ENCODE measurements around the gene WDR33.
"Not testable (repeated sequence)": the region's sequence is repeated elsewhere in the genome, so short reads cannot be mapped to it uniquely, and the experiment has no call there.

WDR33 gene

GRCh38 chr2:127759931-127760330 is 51.0 kb downstream of the WDR33 start:
- DNase-seq: no peak

DNA sequence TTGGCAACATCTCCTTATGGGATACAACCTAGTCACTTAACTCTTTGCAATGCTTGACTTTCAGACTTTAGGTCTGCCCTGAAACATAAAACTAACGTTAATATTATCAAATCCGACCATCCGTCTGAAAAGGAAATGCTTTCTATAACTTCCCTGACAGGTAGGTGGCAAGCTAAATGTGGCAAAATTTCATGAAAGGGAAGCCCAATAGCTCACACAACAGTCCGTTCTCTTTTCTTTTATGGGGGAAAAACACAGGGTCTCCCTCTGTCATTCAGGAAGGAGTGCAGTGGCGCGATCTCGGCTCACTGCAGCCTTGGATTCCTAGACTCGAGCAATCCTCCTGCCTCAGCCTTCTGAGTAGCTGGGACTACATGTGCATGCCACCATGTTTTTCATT is 56.8 kb downstream of the WDR33 start:
- DNase-seq: no peak

DNA sequence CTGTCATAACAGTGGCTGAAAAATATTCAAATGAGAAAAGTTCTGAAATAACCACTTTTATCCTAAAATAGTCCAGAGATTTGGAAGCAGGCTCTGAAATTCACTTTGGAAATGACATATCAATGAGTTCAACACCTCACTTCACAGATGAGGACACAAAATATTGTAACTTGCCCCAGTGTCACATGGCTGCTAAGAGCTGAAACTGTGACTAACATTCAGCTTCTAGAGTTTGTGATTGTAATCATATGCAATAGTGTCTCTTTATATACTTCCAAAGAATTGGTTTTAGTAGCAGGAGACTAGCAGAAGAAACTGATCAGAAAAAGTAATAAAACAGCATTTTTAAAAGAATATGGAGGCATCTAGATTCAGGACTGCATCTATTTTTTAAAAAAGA is 57.6 kb downstream of the WDR33 start:
- DNase-seq: no peak

DNA sequence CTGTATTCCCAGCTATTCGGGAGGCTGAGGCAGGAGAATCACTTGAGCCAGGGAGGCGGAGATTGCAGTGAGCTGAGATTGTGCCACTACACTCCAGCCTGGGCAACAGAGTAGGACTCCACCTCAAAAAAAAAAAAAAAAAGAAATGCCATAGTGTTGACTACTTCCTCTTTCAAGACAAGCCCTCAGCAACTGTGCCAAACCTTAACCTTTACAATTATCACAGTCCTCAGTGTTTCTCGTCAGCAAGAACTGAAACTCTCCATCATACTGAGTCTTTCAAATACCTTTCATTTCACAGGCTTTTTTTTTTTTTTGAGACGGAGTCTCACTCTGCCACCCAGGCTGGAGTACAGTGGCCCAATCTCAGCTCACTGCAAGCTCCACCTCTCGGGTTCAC is 61.4 kb downstream of the WDR33 start:
- not testable (repeated sequence) for DNase-seq

GRCh38 chr2:127747621-127748020 is 63.4 kb downstream of the WDR33 start:
- DNase-seq: no peak

- no peak for DNase-seq
Measured at GRCh38 chr2:127743477-127744026, 67.4 kb downstream of the WDR33 start.

DNA sequence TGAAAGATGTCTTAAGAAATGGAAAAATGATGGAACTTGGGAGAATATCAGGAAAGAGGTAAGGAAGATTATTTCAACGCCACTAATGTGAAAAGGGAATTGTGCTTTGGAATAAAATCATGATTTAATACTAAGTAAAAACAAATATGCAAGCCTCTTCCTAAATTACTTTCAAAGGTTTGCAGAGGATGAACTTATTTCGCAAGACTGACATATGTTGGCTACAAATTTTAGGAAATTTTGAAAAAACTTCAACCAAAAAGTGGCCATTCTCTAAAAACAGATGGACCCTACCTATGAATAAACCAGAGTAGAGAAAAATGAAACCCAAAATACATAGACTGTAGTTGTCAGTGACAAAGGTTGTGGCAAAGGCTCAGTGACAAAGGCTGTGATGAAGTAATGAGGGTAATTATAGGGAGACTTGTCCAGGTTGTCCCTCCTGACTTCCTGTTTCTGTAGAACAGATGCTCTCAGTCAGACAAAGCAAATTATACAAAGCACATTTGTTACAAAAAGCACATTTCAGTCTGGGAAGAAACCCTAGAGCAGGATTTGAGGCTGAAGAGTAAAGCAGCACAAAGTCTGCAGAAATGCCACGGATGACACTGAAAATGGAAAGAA is 70.2 kb downstream of the WDR33 start:
- no peak for DNase-seq

DNA sequence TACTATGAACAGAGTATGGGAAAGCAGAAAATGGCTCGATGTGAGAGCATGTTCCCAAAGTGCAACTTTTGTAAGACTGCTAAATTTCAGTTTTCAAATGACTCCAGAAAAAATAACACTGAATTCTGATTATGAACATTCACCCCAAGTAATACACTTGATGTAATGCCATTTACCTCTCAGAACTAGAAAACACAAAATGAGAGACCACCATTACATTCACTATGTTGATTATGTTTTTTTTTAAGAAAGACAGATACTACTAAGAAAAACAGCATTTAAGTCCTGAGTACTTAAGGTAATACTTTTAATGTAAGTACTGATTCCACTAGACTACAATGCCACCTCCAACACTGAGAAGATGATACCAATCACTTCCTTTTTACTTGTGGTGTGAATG is 71.2 kb downstream of the WDR33 start:
- no peak for DNase-seq

GRCh38 chr2:127737892-127738291 is 73.1 kb downstream of the WDR33 start:
- no peak for DNase-seq

DNA sequence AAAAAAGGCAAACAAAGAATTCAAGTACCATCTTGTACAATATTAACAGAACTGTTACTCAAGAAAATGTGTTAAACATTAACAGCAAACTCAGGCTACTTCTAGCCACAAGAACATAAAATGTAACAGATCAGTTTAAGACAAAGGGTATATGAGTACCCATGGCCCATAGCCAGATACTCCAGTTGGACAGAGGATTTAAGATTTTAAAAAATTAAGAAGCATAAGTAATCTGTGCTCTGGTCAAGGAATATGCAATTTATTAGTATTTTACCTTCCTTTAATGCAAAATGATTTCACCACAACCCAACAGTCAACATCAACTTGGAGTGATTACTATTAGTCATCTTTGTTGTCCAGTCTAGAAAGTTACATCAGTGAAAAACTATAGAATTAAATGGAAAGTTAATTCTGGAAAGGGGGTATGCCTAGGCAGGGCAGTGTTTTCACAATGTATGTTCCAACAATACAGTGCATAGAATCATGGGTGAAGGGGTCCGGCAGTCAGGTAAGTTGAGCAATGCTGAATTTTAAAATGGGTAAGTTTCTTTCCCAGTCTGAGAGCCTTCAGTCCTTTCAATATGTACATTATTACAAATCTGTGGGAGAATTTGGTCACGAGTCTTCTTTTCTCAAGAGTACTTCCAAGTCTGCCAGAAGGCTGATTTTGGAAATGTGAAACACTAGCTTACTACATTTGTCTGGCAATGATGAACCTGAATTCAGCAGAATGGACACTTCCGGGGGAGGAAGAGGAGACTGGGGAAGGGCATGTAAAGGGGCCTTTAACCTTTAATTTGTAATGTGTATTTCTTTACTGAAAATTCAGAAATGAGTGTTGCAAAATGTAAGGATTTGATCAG is 75.2 kb downstream of the WDR33 start:
- DNase-seq: no peak

DNA sequence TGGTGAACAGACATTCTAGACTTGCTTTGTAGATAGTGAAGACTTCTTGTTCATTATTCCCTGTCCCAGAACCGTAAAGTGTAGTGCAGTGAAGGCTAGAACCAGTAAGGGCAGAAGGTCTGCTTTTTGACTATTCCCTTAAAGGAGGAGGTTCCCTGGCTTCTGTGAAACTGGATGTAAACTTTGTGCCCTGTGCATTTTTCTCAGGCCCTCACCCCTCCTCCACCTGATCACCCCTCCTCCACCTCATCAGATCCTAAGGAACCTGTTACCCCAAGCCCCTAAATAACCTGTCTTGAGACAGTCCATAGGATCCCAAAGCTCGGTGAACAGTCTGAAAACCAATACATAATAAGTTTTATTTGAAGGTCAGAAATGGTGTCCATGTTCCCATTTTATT is 75.9 kb downstream of the WDR33 start:
- no peak for DNase-seq

GRCh38 chr2:127733816-127734537 is 77.0 kb downstream of the WDR33 start:
- peak; percentile 32 for DNase-seq

DNA sequence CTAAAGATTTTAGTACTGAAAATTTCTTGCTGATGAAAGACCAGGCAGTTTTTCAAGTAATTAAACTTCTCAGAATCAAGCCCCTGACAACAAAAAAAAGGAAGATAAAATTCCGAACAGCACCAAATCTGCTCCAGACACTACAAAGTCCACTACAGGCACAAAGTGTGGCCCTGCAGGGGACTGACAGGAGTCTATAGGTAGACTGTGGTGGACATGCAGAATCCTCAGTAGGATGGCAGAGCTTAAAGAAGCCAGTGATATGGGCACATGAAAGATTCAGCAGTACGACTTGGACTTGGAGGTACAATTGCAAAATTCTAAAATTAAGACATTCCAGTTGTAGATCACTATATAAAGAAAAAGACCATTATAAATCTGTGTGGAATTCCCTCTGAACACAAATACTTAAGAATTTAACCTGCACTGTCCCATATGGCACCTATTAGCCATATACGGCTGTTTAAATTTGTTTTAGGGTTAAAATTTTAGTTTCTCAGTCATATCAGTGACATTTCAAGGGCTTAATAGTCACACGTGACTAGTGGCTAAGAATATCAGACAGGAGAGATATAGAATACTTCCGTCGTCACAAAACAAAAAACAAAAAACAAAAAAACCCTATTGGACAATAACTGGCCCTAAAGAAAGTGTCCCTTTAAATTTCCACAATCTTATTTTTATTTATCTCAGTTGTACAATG is 77.7 kb downstream of the WDR33 start:
- no peak for DNase-seq

GRCh38 chr2:127726158-127726880 is 84.7 kb downstream of the WDR33 start:
- DNase-seq: no peak

DNA sequence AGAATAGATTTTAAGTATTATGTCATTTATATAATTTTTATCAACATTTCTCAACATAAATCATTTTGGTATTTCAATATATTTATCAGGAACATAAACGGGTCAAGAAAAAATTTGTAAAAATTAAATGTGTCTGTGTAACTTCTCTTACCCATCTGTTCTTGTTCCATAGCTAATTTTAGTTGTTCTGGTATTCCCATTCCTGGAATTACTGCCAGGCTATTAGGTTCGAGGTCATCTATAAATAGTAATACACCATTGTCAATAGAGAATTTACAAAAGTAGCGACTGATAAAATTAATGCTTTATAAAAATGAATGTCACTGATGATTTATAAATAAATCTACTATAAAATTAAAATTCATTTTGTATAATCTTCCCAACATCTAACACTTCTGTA is 88.2 kb downstream of the WDR33 start:
- DNase-seq: no peak

DNA sequence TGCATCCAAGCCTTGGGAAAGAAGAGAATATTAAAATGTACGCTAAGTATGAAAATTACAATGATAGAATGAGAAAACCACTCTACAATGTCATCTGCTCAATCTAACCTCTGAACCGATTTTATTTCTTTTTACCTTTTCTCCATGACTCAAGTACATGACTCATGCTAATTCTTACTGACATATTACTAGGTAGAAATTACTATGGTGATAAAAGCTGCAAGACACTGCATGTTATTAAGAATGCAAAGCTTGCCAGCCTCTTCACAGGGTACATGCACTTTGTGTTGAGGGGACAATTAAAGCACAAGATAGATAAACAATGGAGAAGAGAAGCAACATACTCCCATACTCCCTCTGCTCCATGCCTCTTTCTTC is 89.0 kb downstream of the WDR33 start:
- peak; percentile 41 for DNase-seq

DNA sequence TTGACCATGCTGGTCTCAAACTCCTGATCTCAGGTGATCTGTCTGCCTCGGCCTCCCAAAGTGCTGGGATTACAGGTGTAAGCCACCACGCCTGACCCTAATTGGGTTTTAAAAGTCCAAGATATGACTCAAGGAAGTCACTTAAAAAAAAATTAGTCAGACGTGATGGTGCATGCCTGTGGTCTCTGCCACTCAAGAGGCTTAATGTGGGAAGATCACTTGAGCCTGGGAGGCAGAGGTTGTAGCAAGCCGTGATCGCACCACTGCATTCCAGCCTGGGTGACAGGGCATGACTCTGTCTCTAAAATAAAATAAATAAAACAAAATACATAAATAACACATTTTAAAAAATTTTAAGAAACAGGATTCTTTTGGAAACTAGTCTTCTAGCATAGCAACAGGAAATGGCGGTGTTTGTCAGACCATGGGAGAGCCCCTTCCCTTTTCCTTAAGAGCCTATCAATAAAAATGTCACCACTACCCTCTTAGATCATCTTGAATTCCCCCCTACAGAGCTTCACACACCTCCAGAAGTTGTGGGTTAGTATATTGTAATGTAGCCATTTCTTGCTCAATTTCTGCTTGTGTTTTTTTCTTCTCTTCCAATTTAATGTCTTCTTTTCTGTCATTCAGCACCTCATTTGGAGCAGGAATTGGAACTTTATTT is 89.5 kb downstream of the WDR33 start:
- DNase-seq: peak; percentile 41

DNA sequence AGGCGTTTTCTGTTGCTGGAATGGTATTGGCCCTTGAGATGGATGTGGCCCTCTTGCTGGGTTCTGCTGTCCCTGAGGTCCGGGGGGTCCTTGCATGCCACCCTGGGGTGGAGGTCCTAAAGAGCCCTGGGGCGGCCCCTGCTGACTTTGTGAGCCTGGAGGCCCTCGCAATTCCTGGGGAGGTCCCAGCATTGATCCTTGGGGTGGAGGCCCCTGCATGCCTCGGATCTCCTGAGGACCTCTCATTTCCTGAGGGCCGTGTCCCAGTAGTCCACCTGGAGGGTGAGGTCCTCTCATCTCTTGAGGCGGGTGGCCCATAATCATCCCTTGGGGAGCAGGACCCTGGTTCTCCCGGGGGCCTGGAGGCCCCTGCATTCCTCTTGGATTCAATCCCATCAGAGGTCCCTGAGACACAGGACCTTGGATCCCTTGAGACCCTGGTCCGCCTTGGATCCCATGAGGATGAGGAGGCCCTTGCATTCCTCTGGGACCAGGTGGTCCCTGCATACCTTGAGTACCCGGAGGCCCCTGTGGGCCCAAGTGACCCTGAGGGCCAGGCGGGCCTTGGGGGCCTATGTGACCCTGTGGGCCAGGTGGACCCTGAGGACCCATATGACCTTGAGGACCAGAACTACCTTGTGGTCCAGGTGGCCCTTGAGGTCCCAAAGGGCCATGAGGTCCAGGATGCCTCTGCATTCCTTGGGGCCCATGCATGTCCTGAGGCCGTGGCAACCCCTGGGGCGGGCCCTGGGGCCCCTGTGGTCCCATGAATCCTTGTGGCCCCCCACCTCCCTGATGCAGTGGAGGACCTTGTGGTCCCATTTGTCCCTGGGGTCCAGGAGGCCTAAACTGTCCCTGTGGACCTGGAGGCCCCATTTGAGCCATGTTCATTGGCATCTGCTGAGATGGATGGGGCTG is 91.4 kb downstream of the WDR33 start:
- DNase-seq: no peak

- no peak for DNase-seq
Measured at GRCh38 chr2:127718271-127718670, 92.7 kb downstream of the WDR33 start.

DNA sequence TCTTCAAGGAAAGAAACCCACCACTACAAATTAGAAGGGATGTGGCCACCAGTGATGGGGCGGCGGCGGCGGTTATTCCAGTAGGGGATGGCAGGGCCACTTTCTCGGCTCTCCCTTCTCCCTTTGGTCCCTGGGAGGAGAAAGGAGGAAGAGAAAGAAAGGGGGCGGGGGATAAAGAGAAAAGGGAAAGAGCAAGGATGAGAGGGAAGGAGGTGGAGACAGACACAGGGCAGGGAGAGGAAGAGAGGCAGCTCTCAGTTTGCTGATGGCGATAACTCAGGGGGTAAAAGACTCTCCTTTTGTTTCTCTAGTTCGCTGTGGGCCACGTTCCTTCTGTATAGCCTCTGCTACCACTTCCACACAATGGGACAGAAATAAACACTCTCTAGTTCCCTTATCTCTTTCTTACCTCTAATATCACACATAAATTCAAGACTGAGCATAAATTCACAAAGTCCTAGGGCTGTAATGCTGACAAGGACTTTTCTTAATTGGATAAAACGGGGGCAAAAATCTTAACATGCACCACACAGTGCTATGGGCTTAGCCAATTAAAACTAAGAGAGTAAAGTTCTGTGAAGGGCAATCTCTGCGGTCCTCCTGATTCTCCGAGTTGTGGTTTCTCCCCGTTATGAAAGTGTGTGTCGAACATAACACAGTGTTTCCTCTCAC is 95.1 kb downstream of the WDR33 start:
- DNase-seq: no peak

Data from HCEC 1CT (cell line).